Activated CD8-positive, alpha-beta memory T cell treated with anti-CD3 and anti-CD28 coated beads for 24 hours (primary cell): ENCODE results near the gene CHRNG.
"Not testable (repeated sequence)": the region's sequence is repeated elsewhere in the genome, so short reads cannot be mapped to it uniquely, and the experiment has no call there.

ENCODE experiments used
- DNase-seq: peaks from one replicate; pipeline ENCODE4 v3.0.0-alpha.2; 2020

CHRNG gene

DNA sequence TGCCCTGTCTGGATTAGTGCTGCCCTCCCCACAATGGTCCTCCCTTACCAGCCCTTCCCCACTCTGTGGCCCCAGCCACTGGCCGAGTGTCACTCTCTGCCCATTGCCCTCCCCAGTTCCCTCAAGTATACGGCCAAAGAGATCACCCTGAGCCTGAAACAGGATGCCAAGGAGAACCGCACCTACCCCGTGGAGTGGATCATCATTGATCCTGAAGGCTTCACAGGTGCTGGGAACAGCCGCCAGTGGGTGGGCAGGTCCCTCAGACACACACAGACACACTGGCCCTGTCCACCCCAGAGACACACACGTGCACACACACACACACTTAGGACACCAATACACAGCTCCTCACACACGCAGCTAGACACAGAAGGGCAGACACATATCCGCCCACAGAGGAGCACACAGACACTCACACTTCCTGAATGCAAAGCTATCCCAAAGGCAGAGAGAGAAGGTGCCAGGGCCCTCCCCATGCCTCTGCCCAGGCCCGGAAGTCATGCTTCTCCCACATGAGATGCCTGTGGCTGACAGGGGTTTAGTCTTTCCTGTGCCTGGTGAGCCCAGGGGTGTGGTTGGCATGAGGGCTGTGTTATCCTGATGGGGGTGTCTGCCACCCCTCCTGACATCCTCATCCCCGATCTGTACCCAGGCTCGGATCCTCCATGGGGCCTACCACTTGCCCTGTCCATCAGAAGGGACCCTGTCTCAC lies 10.6 kb upstream of the CHRNG start:
- DNase-seq, result no peak

DNA sequence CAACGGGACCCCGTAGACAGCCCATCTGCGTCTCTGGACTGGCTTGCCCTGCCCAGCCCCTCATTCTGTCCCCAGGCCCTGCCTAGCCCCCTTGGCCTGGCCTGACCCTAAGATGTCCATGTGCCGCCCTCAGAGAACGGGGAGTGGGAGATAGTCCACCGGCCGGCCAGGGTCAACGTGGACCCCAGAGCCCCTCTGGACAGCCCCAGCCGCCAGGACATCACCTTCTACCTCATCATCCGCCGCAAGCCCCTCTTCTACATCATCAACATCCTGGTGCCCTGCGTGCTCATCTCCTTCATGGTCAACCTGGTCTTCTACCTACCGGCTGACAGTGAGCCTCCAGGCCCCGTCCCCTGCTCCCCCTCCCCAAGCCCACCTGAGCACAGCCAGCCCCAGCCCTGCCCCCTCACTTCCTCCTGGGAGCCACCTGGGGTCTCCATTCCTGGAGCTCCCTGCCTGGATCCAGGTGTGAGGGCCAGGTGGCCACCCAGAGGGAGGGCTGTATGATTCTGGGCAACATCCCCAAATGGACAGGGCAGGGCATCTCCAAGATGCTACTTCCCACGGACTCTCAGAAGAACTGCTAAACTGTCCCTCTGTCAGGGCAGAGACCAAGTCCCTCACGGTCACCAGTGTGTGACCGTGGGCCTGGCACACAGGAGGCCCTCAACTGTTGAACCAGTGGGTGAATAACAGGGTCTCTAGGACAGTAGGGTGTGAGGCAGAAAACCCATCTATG lies 9.5 kb upstream of the CHRNG start:
- no peak for DNase-seq

DNA sequence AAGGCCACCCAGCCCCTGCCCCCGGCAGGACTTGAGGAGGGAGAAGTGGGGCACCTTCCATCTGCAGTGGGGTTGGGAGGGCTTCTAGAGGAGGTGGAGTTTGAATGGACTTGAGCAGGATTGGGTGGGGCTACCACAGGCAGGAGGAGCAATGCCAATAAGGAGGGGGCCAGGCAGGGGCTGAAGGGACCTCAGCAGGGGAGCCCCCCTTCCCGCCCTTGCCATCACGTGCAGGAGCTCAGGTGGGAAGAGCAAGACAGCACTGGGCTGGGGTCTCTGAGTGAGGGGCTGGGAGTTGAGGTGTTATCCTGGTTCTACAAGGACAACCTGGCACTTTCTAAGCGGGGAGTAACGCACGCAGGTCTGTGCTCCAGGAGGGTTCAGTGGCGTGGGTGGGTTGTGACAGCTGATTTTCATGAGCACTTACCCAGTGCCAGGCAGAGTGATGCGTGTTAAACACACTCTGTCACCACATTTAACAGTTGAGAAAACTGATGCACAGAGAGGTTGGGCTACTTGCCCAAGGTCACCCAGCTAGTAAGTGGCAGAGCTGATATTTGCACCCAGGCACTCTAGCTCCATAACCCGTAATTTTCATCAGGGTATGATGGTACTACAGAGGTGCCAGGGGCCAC lies 8.7 kb upstream of the CHRNG start:
- no peak for DNase-seq

DNA sequence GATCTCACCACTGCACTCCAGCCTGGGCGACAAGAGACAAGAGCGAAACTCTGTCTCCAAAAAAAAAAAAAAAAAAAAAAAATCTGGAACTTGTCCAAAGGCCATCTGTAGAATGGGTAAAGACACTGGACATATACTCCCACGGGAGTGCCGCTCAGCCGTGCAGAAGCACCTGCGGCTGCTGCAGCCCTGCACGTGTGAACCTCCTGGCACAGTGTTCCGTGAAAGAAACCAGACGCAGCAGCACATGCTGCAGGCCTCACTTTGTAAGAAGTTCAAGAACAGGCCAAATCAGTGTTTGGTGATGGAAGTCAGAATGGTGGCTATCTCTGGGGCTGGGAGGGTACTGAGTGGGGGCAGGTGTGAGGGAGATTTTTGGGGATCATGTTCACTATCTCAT lies 7.1 kb upstream of the CHRNG start:
- no peak for DNase-seq

DNA sequence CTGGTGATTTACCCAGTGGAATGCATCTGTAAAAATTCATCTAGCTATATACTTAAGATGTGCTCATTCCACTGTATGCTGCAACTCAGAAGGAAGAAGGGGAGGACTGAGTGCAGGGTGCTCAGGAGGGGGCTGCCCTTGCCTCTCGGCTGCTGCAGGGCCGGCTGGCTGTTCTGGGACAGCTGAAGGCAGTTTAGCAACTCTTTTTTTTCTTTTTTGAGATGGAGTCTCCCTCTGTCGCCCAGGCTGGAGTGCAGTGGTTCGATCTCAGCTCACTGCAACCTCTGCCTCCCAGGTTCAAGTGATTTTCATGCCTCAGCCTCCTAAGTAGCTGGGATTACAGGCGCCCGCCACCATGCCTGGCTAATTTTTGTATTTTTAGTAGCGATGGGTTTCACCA lies 6.7 kb upstream of the CHRNG start:
- DNase-seq, result not testable (repeated sequence)

DNA sequence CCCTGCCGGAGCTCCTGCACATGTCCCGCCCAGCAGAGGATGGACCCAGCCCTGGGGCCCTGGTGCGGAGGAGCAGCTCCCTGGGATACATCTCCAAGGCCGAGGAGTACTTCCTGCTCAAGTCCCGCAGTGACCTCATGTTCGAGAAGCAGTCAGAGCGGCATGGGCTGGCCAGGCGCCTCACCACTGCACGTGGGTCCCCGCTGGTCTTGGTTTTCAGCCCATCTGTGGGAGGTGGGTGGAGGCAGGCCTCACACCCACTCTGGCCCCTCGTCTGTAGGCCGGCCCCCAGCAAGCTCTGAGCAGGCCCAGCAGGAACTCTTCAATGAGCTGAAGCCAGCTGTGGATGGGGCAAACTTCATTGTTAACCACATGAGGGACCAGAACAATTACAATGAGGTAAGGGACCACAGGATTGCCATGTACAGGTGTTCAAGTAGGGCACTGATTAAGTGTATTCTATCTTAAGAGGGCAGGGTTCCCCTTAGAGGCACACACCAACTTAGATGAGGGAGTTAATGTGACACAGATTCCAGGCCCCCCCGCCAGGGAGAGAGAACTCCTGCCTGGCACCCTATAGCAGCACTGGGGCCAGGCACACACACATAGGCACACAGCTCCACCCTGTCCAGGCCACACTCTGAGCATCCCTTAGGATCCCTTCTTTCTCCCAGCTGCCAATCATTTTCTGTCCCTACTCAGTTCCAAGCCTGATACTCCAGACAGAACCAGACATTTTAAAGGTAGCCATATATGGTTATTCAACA lies 5.4 kb upstream of the CHRNG start:
- DNase-seq, result no peak

DNA sequence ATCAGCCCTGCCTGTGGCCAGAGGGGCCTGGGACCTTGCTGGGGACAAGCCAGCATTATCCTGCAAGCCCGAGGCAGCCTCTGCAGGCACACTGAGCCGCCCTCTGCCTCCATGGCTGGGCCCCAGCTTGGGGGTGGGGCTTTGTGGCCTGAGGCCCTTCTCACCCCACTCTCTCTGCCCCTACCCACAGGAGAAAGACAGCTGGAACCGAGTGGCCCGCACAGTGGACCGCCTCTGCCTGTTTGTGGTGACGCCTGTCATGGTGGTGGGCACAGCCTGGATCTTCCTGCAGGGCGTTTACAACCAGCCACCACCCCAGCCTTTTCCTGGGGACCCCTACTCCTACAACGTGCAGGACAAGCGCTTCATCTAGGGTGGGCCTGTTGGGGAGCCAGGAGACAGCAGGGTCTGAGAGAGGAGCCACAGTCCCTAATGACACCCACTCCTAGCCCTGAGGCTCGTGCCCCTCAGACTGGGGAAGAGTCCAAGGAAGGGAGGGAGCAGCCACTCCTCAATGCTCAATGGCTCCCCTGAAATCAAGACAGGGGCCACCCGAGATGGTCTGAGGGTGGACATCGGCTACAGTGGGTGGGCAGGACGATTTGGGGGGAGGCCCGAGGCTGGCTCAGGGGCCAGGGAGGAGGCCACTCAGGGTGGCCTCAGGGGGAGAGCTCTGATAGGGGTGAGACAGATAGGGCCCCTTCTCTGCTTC lies 4.4 kb upstream of the CHRNG start:
- DNase-seq, result no peak

DNA sequence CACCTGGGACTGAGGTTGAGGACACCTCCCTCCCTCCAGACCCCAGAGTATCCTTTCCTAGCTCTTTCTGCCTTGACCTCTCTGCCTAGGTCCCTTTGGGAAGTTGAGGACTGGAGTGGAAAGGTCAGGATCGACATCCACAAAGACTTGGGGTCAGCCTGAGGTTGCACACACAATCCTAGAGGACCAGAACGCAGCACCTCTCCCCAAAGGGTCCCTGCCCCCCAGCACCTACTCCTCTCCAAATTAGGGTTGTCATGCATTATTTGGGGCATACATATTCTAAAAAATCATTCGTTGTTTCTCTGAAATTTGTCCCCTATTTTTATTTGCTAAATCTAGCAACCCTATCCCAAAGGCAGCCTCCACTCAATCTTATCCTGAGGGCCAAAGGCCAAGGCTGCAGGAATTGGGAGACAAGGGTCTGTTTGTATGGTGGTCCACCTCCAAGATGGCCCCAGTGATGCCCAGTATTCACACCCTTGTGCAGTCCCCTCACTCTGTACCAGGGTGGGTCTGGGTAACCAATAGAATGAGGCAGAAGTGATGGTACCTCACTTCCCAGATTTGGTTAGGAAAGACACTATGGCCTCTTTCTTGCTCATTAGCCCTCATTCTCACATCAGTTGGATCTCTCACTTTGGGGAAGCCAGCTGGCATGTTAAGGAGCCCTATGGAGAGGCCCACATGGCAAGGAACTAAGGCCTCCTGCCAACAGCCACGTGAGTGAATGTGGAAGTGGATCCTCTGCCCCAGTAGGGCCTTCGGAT lies 3.5 kb upstream of the CHRNG start:
- DNase-seq, result no peak

DNA sequence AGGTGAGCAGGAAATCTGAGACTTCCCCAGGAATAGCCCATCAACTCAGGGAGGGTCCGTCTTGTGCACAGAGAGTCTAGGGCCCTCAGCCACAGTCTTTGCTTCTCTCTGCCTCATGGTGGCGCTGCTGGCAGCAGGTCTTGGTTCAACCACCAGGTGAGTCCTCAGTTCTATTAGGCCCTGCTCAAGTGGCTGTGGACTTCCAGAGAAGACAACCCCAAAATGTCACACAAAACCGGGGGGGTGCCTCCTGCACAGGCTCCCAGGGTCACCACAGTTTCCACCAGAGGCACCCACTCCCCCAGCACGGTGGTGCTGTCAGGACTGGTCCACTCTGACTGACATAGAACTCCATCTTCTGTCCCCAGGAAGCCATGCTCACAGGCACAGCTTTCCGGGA lies 2.4 kb upstream of the CHRNG start:
- DNase-seq, result no peak

DNA sequence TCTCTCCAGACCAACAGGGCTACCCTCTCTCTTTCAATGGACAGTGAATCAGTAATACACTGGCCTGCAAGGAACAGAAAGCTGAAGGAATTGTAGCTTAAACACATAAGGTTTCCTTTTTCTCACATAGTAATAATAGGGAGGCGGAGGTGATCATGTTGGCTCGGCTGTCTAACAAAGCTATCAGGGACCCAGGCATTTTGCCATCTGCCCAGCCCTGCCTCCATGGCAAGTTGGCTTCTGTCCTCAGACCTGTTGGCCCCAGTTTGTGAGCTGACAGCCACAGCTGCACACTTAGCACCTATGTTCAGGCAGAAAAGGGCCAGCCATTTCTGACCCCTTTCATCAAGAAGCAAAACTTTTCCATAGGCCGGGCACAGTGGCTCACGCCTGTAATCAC lies 2.0 kb upstream of the CHRNG start:
- DNase-seq, result no peak

DNA sequence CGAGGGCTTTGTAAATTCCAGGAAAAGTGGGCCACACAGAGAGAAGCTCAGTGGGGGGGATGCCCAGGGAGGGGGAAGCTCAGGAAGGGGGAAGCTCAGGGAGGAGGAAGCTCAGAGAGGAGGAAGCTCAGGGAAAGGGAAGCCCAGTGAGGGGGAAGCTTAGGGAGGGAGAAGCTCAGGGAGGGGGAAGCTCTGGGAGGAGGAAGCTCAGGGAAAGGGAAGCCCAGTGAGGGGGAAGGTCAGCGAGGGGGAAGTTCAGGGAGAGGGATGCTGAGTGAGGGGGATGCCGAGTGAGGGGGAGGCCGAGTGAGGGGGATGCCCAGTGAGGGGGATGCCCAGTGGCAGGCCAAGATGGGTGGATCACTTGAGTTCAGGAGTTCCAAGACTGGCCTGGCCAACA lies 821 bp upstream of the CHRNG start:
- no peak for DNase-seq

DNA sequence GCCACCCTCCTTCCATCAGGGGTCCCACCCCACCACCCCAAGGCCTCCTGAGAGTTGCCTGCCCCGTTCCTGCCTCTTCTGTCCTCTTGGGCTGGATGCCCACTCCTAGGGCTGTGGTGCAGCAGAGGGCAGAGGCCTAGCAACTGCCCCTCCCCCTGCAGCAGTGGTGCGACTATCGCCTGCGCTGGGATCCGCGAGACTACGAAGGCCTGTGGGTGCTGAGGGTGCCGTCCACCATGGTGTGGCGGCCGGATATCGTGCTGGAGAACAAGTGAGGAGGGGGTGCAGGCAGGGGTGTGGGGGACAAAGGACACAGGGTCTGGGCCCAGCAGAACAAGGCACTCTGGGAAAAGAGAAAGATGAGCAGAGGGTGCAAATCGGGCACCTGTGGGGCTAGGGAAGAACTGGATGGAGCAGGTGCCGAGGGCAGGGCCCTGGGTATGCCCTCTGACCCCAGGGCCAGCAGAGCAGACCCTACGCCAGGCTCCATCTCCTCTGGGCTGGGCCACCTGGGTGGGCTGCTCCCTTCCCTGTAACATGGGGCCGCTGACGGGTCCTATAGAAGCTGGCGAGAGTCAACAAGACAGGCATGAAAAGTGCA lies 1.0 kb downstream of the CHRNG start:
- no peak for DNase-seq

DNA sequence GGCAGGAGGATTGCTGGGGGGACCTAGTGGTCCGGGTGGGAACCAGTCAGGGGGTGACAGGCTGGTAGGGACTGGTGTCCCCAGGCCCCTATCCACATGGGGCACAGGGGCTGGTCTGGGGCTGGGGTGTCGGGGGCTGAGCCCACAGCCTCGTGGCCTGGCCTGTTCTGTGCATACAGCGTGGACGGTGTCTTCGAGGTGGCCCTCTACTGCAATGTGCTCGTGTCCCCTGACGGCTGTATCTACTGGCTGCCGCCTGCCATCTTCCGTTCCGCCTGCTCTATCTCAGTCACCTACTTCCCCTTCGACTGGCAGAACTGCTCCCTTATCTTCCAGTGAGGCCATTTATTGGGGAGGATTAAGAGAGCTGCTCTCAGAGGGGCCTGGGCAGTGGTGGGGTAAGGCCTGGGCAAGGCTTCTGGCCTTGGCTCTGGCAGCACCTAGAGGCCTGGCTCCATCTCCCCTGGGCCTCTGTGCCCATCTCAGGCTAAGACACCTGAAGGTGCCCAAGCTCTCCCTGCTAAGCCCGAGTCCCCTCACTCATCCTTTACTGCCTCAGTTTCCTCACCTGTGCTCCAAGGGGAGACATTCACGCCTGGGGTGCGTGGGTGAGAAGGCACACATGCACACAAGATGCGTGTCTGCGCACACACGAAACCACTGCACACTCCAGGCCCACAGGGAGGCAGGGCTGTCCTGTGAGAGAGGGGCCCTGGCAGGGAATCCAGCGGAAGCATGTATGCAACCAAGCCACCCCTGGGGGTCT lies 1.9 kb downstream of the CHRNG start:
- DNase-seq, result no peak

DNA sequence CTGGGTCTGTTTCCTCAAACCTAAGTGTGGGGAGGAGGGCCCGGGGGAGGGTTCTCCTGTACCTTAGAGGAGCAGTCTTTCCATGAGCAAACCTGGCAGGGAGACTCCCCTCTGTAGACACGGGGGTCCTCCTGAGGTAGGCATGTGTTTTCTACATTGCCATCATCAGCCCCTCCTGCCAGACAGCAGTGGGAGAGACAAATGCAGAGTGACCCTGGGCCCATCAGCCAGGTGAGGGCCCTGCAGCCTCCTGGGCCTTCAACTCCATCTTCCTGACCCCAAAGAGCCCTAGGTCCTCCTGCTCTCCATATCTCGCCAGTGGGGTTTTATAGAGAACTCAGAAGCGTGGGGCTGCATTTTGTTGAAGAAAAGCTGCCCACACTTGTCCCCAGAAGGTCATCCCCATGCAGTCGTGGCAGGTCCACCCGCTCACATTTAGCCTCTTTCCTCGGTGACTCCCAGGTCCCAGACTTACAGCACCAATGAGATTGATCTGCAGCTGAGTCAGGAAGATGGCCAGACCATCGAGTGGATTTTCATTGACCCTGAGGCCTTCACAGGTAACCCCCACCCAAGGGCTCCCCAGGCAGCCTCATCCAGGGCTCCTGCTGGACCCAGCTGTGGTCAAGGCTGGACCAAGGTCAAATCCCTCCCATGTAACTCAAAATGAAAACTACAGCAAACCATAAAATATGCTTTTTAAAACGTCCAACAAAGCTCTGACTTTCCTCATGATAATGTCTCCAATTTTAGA lies 2.6 kb downstream of the CHRNG start:
- DNase-seq, result no peak

DNA sequence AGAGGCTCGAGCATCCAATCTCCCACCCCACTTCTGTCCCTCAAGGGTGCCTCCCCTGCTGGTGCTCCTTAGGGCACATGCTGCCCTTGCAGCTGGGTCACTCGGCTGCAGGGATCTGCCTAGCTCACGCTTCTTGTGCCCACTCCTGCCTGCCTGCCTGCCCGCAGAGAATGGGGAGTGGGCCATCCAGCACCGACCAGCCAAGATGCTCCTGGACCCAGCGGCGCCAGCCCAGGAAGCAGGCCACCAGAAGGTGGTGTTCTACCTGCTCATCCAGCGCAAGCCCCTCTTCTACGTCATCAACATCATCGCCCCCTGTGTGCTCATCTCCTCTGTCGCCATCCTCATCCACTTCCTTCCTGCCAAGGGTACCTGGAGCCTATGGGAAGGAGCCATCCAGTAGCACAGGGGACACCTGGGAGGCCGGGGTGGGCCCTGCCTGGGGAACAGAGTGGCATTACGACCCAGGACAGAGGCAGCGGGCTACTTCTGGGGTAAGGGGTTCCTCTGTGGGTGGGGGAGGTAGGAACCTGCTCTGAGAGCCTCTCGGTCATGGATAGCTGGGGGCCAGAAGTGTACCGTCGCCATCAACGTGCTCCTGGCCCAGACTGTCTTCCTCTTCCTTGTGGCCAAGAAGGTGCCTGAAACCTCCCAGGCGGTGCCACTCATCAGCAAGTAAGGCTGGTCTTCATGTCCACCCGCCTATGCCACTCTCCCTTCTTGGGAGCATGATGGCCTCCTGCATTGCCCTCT lies 3.4 kb downstream of the CHRNG start:
- no peak for DNase-seq

DNA sequence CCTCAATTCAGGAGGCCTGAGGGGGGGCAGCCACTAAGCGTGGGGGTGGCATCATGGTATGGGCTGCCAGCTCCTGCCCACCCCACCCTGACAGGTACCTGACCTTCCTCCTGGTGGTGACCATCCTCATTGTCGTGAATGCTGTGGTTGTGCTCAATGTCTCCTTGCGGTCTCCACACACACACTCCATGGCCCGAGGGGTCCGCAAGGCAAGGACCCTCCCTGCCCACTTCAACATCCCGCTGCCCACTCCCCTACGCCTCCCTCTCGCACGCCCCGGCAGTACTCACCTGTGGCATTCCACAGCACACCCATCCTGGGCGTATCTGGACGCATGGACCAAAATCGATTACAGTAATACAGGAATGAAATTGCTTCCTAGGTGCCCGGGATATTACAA lies 4.0 kb downstream of the CHRNG start:
- DNase-seq, result no peak

DNA sequence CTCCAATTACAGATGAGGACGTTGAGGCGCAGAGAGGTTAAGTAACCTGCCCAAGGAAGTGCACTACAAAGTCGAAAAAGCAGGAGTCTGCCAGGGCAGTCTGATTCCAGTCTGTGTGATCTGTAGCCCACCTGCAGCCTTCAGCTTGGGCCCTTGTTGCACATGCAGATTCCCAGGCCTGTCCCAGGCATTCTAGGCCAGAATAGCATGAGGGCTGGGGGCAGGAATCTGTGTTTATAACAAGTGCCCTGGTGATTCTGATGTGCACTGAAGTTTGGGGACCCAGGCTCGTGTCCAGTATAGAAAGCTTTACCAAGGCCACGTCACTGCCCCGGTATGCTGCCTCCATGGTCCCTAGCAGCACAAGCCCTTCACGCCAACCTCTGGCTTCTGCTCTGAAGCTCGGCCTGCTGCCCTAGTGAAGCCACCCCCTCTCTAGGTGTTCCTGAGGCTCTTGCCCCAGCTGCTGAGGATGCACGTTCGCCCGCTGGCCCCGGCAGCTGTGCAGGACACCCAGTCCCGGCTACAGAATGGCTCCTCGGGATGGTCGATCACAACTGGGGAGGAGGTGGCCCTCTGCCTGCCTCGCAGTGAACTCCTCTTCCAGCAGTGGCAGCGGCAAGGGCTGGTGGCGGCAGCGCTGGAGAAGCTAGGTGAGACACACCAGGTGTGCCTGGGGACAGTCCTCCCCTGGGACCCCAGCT lies 4.6 kb downstream of the CHRNG start:
- DNase-seq, result no peak

DNA sequence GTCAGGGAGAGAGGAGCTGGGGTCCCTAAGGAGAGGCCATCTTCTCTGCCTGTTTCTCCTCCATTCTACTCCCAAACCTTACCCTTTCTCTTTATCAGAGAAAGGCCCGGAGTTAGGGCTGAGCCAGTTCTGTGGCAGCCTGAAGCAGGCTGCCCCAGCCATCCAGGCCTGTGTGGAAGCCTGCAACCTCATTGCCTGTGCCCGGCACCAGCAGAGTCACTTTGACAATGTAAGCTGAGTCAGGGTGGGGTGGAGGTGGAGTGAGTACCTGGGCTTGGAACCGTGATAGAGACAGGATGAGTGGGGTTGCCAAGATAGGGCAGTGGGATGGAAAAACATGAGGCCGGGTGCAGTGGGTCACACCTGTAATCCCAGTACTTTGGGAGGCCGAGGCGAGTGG lies 5.2 kb downstream of the CHRNG start:
- DNase-seq, result no peak
